ENCODE measurements around the gene ARHGAP22.

The ARHGAP22 gene

GRCh38 chr10:48450233-48450740 lies 154.6 kb downstream of the ARHGAP22 start:
- H2AFZ ChIP-seq (ENCODE audit: low read length), result no peak overlapping the region
- DNase-seq, result no peak

DNA sequence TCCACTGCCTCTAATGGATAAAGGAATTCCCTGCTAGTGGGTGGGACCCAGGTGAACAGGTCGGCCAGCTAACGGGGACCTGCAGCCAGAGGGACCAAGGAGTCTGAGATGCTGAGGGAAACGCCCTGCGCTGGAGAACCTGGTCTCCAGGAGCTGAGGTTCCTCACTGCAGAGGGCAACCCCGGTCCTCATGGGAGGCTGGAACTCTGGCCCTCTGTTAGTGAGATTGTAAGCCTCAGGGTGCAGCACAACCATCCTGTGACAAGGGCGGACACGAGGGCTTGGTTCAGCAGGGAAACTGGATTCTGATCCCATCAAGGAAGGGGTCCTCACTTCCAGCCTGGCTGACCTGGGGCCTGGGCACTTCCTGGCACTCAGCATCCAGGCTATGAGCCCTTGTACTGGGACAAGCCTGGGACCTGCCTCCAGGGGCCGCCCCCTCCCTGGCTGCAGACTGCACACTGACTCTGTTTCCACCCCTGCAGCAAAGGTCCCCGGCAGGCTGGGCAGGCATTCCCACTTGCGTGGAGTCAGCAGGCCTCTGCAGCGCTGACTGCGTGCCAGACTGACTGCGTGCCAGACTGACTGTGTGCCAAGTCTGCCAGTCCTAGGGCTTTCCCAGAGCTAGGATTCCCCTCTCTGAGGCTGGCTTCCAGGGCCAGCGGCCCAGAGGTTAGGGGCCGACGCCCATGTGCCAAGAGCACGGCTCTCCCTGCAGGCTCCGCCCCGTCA lies 155.2 kb downstream of the ARHGAP22 start:
- Histone ChIP-seq H3K79me2 (ENCODE audit: low read length) (no peaks in the 10 kb centered on the region), H3K27me3 (replicated peaks; ENCODE audit: insufficient read depth, low read length) (no peaks in the 10 kb centered on the region), H3K4me1 (ENCODE audit: low read length) (no peaks in the 10 kb centered on the region), H3K4me2 (ENCODE audit: low read depth, low read length) (no peak overlapping the region), H4K20me1 (ENCODE audit: insufficient read depth, low read length) (no peaks in the 10 kb centered on the region), H3K36me3 (replicated peaks; ENCODE audit: insufficient read depth, low read length) (no peaks in the 10 kb centered on the region), H3K9me3 (replicated peaks; ENCODE audit: insufficient read depth, low read length) (no peaks in the 10 kb centered on the region), H3K27ac (ENCODE audit: low read length) (no peak overlapping the region), H3K4me3 (ENCODE audit: low read length) (no peak overlapping the region), H3F3A (ENCODE audit: insufficient read depth, low read length) (no peaks in the 10 kb centered on the region), H2AFZ (ENCODE audit: low read length) (no peak overlapping the region), H3K9ac (ENCODE audit: low read length) (no peak overlapping the region), H3K9me2 (replicated peaks; ENCODE audit: insufficient read depth, low read length) (no peaks in the 10 kb centered on the region)
- TF ChIP-seq EZH2phosphoT487 (IDR thresholded peaks at IDR 0.05; ENCODE audit: low read length) (no peak), EZH2 (optimal IDR thresholded peaks at IDR 0.05; ENCODE audit: low read depth, low read length) (no peak)
- TF ChIP-seq, protein P1, sequence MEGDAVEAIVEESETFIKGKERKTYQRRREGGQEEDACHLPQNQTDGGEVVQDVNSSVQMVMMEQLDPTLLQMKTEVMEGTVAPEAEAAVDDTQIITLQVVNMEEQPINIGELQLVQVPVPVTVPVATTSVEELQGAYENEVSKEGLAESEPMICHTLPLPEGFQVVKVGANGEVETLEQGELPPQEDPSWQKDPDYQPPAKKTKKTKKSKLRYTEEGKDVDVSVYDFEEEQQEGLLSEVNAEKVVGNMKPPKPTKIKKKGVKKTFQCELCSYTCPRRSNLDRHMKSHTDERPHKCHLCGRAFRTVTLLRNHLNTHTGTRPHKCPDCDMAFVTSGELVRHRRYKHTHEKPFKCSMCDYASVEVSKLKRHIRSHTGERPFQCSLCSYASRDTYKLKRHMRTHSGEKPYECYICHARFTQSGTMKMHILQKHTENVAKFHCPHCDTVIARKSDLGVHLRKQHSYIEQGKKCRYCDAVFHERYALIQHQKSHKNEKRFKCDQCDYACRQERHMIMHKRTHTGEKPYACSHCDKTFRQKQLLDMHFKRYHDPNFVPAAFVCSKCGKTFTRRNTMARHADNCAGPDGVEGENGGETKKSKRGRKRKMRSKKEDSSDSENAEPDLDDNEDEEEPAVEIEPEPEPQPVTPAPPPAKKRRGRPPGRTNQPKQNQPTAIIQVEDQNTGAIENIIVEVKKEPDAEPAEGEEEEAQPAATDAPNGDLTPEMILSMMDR (IDR thresholded peaks at IDR 0.05; ENCODE audit: low read length), result no peak
- no peak for DNase-seq

More at GRCh38 chr10:48450233-48450740, 154.6 kb downstream of the ARHGAP22 start:
- H3K4me2 ChIP-seq (ENCODE audit: low read depth, low read length), result no peak overlapping the region
- no peak overlapping the region for H3K27ac ChIP-seq (ENCODE audit: low read length)
- TF ChIP-seq EZH2phosphoT487 (IDR thresholded peaks at IDR 0.05; ENCODE audit: low read length) (no peak), EZH2 (optimal IDR thresholded peaks at IDR 0.05; ENCODE audit: low read depth, low read length) (no peak)
- TF ChIP-seq, protein P1 (IDR thresholded peaks at IDR 0.05; ENCODE audit: low read length), result no peak
- H3K9ac ChIP-seq (ENCODE audit: low read length), result no peak overlapping the region
- no peaks in the 10 kb centered on the region for H3K36me3 ChIP-seq (replicated peaks; ENCODE audit: insufficient read depth, low read length)
- H4K20me1 ChIP-seq (ENCODE audit: insufficient read depth, low read length), result no peaks in the 10 kb centered on the region
- H3K9me2 ChIP-seq (replicated peaks; ENCODE audit: insufficient read depth, low read length), result no peaks in the 10 kb centered on the region
- no peaks in the 10 kb centered on the region for H3K27me3 ChIP-seq (replicated peaks; ENCODE audit: insufficient read depth, low read length)
- no peaks in the 10 kb centered on the region for H3K4me1 ChIP-seq (ENCODE audit: low read length)
- no peaks in the 10 kb centered on the region for H3K9me3 ChIP-seq (replicated peaks; ENCODE audit: insufficient read depth, low read length)
- no peak overlapping the region for H3K4me3 ChIP-seq (ENCODE audit: low read length)
- H3F3A ChIP-seq (ENCODE audit: insufficient read depth, low read length), result no peaks in the 10 kb centered on the region
- no peaks in the 10 kb centered on the region for H3K79me2 ChIP-seq (ENCODE audit: low read length)

DNA sequence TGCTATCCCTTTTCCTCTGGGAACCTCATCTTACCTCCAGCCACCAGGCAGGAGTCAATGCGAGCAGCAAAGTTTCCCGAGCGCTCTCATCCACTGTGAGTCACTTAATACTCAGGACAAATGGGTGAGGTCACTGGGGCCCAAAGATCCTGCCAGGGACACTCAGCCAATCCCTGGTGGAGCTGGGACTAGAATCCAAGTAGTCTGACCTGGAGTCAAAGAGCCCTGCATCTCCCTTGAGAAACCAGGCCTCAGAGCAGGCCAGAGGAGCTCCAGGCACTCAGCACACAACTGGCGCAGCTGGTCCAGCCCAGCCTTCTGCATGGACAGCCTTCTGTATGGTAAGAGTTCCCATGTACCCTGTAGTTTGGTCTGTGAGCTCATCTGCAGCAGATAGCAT lies 156.1 kb downstream of the ARHGAP22 start:
- Histone ChIP-seq H3K4me2 (ENCODE audit: low read depth, low read length) (no peak overlapping the region), H3K9ac (ENCODE audit: low read length) (no peak overlapping the region), H3K9me3 (replicated peaks; ENCODE audit: insufficient read depth, low read length) (no peaks in the 10 kb centered on the region)

More for the DNA sequence above, 156.1 kb downstream of the ARHGAP22 start:
- H3K27me3 ChIP-seq (replicated peaks; ENCODE audit: insufficient read depth, low read length), result no peaks in the 10 kb centered on the region
- H3K4me1 ChIP-seq (ENCODE audit: low read length), result no peaks in the 10 kb centered on the region
- H3K4me3 ChIP-seq (ENCODE audit: low read length), result no peak overlapping the region
- H3K9me2 ChIP-seq (replicated peaks; ENCODE audit: insufficient read depth, low read length), result no peaks in the 10 kb centered on the region
- H3K79me2 ChIP-seq (ENCODE audit: low read length), result no peaks in the 10 kb centered on the region
- no peaks in the 10 kb centered on the region for H3F3A ChIP-seq (ENCODE audit: insufficient read depth, low read length)
- no peak for DNase-seq
- H3K36me3 ChIP-seq (replicated peaks; ENCODE audit: insufficient read depth, low read length), result no peaks in the 10 kb centered on the region
- no peaks in the 10 kb centered on the region for H4K20me1 ChIP-seq (ENCODE audit: insufficient read depth, low read length)
- no peak overlapping the region for H3K27ac ChIP-seq (ENCODE audit: low read length)
- TF ChIP-seq EZH2 (optimal IDR thresholded peaks at IDR 0.05; ENCODE audit: low read depth, low read length) (no peak), EZH2phosphoT487 (IDR thresholded peaks at IDR 0.05; ENCODE audit: low read length) (no peak)
- TF ChIP-seq, protein P1 (IDR thresholded peaks at IDR 0.05; ENCODE audit: low read length), result no peak
- H2AFZ ChIP-seq (ENCODE audit: low read length), result no peak overlapping the region

All from MM.1S (cell line).